Panc1 (cell line): ENCODE data around the gene ELK4. TPM values are rescaled to one million over a fixed set of nuclear protein-coding genes. Genes with fewer than 3 reads are reported as not detected.

Experiments used
- ATAC-seq: fragments of 200-7000 bp; cut with Tn5 transposase; 2 replicates; pipeline ENCODE4 v1.9.1; 2020; ENCODE audit warnings: mild to moderate bottlenecking, moderate library complexity
- BruUV-seq: library from RNA; stranded (reverse); fragments of 400-500 nt; replicated peaks from 2 replicates; lab custom pipeline; 2021; lab: Mats Ljungman, UMichigan
- CTCF ChIA-PET: fragments of 300-600 bp; sonication (Branson Sonifier 250); formaldehyde crosslinking; loops from one replicate; lab custom pipeline; 2022; ENCODE audit warnings: antibody characterized with exemption; lab: Charles Lee
- POLR2A ChIA-PET: fragments of 300-600 bp; sonication (Branson Sonifier 250); formaldehyde crosslinking; loops from one replicate; lab custom pipeline; 2022; ENCODE audit warnings: antibody characterized with exemption; lab: Charles Lee
- DNase-seq: peaks from one replicate; pipeline ENCODE4 v3.0.0-alpha.2; 2010; ENCODE audit warnings: low read depth, low spot score
- H3K27ac ChIP-seq: 2 replicates; pipeline ENCODE4 v1.5.1; 2011; ENCODE audit warnings: mild to moderate bottlenecking, low read length, inconsistent platforms
- H3K27me3 ChIP-seq: fragments of 200-500 bp; sonication (Bioruptor generic); 2 replicates; pipeline ENCODE4 v1.6.0; 2014; ENCODE audit warnings: low read length, inconsistent platforms; ENCODE audit not compliant: control insufficient read depth, insufficient read depth
- H3K36me3 ChIP-seq: fragments of 200-500 bp; sonication (Bioruptor generic); 2 replicates; pipeline ENCODE4 v1.5.1; 2014; ENCODE audit warnings: inconsistent platforms, mild to moderate bottlenecking, low read length, moderate library complexity; ENCODE audit not compliant: control insufficient read depth, insufficient read depth
- H3K4me1 ChIP-seq: 2 replicates; pipeline ENCODE4 v1.5.1; 2011; ENCODE audit warnings: inconsistent platforms, mild to moderate bottlenecking, low read length, moderate library complexity; ENCODE audit not compliant: control insufficient read depth, insufficient read depth
- H3K4me3 ChIP-seq, 2 experiments: 2 replicates each; pipeline ENCODE4 v1.5.1; 2011 to 2012; ENCODE audit warnings: low read depth in 2 of 2, low read length in 2 of 2, mild to moderate bottlenecking in 2 of 2, inconsistent platforms in 1 of 2, moderate library complexity in 1 of 2
- H3K9me3 ChIP-seq: fragments of 200-500 bp; sonication (Bioruptor generic); 2 replicates; pipeline ENCODE4 v1.5.1; 2014; ENCODE audit warnings: low read depth, mild to moderate bottlenecking, inconsistent platforms, low read length, moderate library complexity; ENCODE audit not compliant: control insufficient read depth, insufficient read depth
- CTCF ChIP-seq: fragments of 450-650 bp; IDR thresholded peaks from 2 replicates; pipeline ENCODE4 v1.5.1; 2017; ENCODE audit warnings: mild to moderate bottlenecking
- POLR2AphosphoS5 ChIP-seq: IDR thresholded peaks from 2 replicates; pipeline ENCODE4 v1.6.1; 2012; ENCODE audit warnings: mild to moderate bottlenecking, low read depth, low read length, moderate library complexity
- REST ChIP-seq, 2 experiments: IDR thresholded peaks; 2 replicates each; pipeline ENCODE4 v1.6.1; 2011 to 2012; ENCODE audit warnings: low read depth in 2 of 2, control low read depth in 1 of 2, low read length in 1 of 2, mild to moderate bottlenecking in 1 of 2, moderate library complexity in 1 of 2; ENCODE audit not compliant: insufficient read depth in 1 of 2
- SIN3A ChIP-seq: IDR thresholded peaks from 2 replicates; pipeline ENCODE4 v1.6.1; 2012; ENCODE audit warnings: low read depth, mild to moderate bottlenecking, low read length, moderate library complexity, borderline replicate concordance; ENCODE audit not compliant: insufficient read depth
- TCF7L2 ChIP-seq: IDR thresholded peaks from 2 replicates; pipeline ENCODE4 v1.6.1; 2011; ENCODE audit warnings: mild to moderate bottlenecking, low read depth, low read length, inconsistent platforms
- in situ Hi-C: cut with HindIII; loops from 2 replicates; pipeline ENCODE4 v1.10.0; 2016; ENCODE audit warnings: low sequenced_read_pairs, low pct_unique_long_range_greater_than_20kb
- intact Hi-C: fragments of 100-400 bp; cut with micrococcal nuclease; formaldehyde crosslinking; loops from one replicate; pipeline ENCODE4 v1.10.0; 2022; ENCODE audit not compliant: unreplicated experiment
- total RNA-seq: library from RNA; stranded (reverse); gene quantifications from one replicate; pipeline ENCODE4 v1.2.1, GENCODE V29; 2021; ENCODE audit not compliant: unreplicated experiment

The ELK4 gene
- total RNA-seq, 1 experiment from 2014 or later: 54.6 TPM

GRCh38 chr1:205666372-205667166, 34.8 kb upstream of the ELK4 start:
- in situ Hi-C loops (no loop called here), intact Hi-C loops (no loop called here)
- Histone ChIP-seq H3K4me3 (no peak overlapping the region), H3K36me3 (no peaks in the 10 kb centered on the region), H3K4me1 (peaks cover 42% of the 10 kb centered on the region), H3K27ac (no peak overlapping the region), H3K9me3 (no peaks in the 10 kb centered on the region), H3K27me3 (no peaks in the 10 kb centered on the region)
- no peak for TF ChIP-seq TCF7L2
- no peak for TF ChIP-seq POLR2AphosphoS5
- TF ChIP-seq SIN3A: no peak
- no peak for TF ChIP-seq CTCF
- no peak for TF ChIP-seq REST (IDR thresholded peaks at IDR 0.05; ENCODE audit: insufficient read depth in 1 of 2, low read depth in 2 of 2, low read length in 1 of 2)
- ATAC-seq (no peak), DNase-seq (no peak)
- ChIA-PET CTCF (interaction anchor here (1.0 kb wide), 1 partner anchor 9 kb away, joined by 3 read pairs; no protein-coding TSS in a partner anchor), POLR2A (no interaction called here)
- no TSS peak for BruUV-seq

GRCh38 chr1:205665201-205666045, 33.6 kb upstream of the ELK4 start:
- DNase-seq (no peak), ATAC-seq (no peak)
- Histone ChIP-seq H3K9me3 (no peaks in the 10 kb centered on the region), H3K36me3 (no peaks in the 10 kb centered on the region), H3K4me3 (no peak overlapping the region), H3K27me3 (no peaks in the 10 kb centered on the region), H3K27ac (peak overlapping the region; percentile 57), H3K4me1 (peaks cover 31% of the 10 kb centered on the region)
- no TSS peak for BruUV-seq
- TF ChIP-seq TCF7L2 (no peak), POLR2AphosphoS5 (no peak), REST (IDR thresholded peaks at IDR 0.05; ENCODE audit: insufficient read depth in 1 of 2, low read depth in 2 of 2, low read length in 1 of 2) (no peak), SIN3A (no peak), CTCF (no peak)
- ChIA-PET CTCF (no interaction called here), POLR2A (no interaction called here)
- intact Hi-C loops: no loop called here
- in situ Hi-C loops: no loop called here
